UCSD-AML1 (cell line): ENCODE measurements around the gene GLB1L3.

Experiments
- DNase-seq: peaks from one replicate; lab custom pipeline; 2025; ENCODE audit not compliant: unreplicated experiment; lab: John Stamatoyannopoulos, UW

GLB1L3 gene, protein sequence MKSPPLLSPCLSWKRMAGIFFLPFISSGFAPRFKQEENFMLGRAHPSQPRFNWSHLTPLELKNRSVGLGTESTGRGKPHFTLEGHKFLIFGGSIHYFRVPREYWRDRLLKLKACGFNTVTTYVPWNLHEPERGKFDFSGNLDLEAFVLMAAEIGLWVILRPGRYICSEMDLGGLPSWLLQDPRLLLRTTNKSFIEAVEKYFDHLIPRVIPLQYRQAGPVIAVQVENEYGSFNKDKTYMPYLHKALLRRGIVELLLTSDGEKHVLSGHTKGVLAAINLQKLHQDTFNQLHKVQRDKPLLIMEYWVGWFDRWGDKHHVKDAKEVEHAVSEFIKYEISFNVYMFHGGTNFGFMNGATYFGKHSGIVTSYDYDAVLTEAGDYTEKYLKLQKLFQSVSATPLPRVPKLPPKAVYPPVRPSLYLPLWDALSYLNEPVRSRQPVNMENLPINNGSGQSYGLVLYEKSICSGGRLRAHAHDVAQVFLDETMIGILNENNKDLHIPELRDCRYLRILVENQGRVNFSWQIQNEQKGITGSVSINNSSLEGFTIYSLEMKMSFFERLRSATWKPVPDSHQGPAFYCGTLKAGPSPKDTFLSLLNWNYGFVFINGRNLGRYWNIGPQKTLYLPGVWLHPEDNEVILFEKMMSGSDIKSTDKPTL

DNA sequence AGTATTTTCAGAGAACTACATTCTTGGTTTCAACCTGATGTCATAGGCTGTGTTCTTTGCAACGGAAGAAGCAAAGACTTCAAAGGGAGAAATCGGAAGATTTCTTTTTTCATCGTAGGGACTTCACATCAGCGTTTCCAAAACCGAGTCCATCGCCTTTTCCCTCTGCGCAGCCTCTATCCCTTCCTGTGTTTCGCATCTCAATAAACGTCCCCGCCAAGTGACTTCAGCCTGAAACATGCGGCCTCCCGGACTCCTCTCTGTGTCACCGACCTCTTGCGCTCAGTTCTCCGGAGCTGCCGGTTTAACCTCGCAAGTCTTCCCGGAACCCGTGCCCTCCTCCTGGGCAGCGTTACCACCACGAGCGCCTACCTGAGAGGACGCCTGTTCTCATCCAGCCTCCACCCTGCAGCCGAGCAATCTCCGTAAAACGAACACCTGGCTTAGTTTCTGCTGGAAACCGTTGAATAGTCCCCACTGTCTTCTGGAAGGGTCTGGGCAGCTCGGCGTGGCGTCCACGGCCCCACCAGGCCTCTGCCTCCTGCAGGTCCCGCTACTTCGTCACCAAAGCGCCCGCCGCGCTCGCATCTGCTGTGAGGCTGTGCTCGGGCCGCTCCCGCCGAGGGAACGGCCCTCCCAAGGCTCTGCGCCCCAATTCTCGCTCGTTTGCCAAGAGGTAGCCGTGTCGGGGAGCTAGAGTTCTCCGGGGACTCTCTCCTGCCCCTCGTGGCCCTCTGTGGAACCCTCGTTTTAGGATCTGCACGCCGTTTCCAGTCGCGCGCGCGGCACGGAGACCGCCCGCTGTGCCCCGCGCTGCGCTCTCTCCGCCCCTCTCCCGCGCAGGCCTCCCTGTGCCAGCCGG is at the start of gene GLB1L3:
Gene GLB1L3 (plus strand): TSS at position 846 of the 862 bp plus-strand sequence. CDS start 362 bp downstream, outside the sequence.
- no peak for DNase-seq

- DNase-seq, result no peak
Measured at GRCh38 chr11:134226806-134227325, 49.3 kb upstream of the GLB1L3 start.

- no peak for DNase-seq
Measured at GRCh38 chr11:134228625-134229024, 47.6 kb upstream of the GLB1L3 start.

- DNase-seq, result no peak
Measured at GRCh38 chr11:134229126-134229790, 46.9 kb upstream of the GLB1L3 start.

- no peak for DNase-seq
Measured at GRCh38 chr11:134230339-134230738, 45.8 kb upstream of the GLB1L3 start.

DNA sequence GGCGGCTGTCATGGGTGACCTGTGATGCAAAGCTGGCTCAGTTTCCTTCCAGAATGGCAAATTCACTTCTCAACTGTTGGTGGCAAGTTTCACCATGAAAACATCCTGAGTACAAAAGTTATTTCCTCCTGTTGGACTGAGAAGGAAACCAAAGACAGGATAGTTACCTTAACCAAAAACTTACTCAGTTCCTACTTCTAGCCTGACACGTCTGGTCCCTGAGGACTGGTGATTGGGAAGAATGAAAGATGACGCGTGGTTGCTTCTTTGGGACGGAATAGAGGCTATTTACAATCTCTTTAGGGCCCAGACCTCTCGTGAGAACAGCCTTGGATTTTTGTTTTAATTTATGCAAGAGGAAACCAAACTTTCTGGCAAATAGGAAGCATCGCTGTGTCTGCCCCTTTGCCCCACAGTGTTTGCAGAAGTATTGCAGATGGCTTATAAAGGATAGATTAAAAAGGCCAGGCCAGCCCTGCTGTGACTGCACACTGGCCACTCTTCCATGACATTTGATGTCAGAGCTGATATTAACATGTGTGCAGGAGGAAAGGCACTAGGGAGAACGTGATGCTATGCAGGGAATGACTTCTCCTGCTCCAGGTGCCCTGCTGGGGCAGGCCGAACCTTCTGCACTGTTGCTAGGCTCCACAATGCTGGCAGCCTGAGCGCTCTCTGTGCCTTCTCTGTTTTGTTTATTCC is 44.1 kb upstream of the GLB1L3 start:
- DNase-seq, result no peak

DNA sequence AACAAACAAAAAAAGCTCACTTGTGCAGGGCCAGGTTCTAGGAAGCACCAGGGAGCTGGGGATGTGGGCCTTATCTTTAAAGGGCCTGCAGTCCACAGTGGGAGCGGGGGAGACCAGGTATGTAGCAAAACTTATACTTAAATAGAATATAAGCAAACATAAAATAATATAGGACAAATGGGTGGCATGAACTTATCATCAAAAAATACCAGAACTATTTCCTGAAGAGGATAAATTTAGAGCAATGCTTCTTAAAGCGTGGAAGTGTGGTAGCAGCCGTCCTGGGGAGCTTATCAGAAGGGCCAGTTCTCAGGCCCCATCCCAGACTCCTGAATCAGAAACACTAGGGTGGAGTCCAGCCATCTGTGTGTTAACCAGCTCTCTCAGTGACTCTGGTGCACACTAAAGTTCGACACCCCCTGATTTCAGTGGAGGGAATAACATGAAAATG is 42.4 kb upstream of the GLB1L3 start:
- DNase-seq, result no peak

DNA sequence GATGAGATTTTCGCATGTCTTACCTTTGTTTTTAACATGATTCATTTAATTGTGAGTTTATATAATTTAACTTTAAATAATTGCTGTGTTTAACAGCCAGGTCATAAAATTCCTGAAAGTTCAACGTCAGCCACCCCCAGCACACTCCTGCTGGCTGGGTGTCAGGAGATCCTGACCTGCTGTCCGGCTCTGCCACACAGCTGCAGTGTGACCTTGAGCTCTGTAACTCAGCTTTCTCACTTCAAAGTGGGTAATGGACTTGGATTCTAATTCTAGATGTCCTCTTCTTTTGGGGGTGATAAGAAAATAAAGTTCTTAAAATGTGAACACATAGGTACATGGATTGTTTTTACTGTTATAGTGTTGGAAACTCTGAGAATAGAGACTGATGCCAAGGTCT is 40.8 kb upstream of the GLB1L3 start:
- DNase-seq, result no peak

DNA sequence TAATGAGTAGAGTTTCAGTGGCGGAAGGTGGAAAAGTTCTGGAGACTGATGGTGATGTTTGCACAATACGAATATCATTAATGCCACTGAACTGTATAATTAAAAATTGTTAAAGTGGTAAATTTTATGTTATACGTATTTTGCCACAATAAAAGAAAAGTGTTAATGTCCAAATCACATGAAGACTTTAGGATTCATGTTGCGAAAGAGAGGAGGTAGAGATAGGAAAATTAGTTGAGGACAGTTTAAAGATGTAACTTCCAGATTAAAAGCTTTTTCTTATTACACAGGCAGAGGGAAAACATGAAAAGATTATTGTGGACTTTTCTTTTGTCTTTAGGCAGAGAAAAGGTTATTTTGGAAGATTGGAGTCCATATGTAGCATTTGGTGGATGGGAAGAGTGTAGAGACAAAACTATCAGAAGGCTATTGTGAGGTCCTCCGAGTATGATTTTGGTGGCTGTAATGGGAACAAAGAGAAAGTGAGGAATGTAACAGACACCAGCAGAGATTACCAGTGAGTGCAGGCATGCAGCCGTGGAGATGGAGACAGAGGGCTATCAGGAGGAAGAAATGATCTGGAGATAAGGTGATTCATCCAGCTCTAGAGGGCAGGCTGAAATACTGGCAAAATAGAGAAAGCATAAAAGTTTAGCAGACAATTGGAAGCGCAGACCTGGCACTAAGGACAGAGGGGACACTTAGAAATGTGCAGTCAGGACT is 39.2 kb upstream of the GLB1L3 start:
- no peak for DNase-seq

DNA sequence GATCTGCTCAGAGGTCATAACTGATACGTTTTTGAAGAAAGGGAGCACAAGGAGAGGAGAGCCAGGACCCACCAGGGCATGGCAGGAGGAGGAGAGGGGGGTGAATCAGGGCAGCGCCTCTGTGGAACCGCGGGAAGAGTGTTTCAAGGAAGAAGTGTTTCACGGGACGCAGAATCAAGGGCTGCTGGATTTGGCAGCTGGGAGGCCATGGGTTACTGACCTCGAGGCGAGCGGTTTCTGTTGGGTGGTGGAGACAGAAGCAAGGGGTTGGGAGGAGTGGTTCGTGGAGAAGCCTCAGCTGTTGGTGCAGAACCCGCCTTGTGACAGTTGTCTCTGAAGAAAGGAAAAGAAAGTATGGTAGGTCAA is 38.6 kb upstream of the GLB1L3 start:
- DNase-seq, result no peak

- no peak for DNase-seq
Measured at GRCh38 chr11:134238956-134239355, 37.2 kb upstream of the GLB1L3 start.

DNA sequence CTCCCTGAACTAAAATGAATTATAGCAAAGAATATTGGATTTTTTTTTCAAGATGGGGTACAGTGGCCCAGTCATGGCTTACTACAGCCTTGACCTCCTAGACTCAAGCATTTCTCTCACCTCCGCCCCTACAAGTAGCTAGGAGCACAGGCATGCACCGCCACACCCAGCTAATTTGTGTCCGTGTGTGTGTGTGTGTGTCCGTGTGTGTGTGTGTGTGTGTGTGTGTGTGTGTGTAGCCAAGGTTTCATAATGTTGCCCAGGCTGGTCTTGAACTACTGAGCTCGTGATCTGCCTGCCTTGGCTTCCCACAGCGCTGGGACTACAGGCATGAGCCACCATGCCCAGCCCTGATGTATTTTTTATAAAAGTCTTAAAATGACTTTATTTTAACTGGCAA is 35.6 kb upstream of the GLB1L3 start:
- no peak for DNase-seq

- no peak for DNase-seq
Measured at GRCh38 chr11:134242376-134242775, 33.8 kb upstream of the GLB1L3 start.

DNA sequence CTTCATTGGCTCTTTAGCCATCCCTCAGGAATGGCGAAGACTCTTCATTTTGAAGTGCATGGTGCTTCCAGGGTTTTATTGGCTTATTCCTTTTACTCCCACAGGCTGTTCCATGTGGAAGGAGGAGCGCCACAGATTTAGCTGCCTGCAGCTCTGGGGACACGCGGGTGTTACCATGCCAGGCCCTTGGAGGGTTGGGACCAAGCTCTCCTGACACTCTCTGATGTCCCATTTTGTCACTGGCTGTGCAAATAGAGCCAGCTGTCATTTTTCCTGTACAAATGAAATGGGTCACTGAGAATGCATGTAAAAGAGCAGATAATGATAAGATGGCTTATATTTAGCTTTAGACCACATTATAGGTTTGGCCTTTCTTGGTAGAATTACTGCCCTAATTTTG is 32.3 kb upstream of the GLB1L3 start:
- DNase-seq, result no peak

- DNase-seq, result peak; percentile 28
Measured at GRCh38 chr11:134244593-134244992, 31.6 kb upstream of the GLB1L3 start.

GRCh38 chr11:134245434-134245833 is 30.7 kb upstream of the GLB1L3 start:
- no peak for DNase-seq

- DNase-seq, result no peak
Measured at GRCh38 chr11:134246100-134246499, 30.1 kb upstream of the GLB1L3 start.

GRCh38 chr11:134246678-134247077 is 29.5 kb upstream of the GLB1L3 start:
- DNase-seq, result no peak

DNA sequence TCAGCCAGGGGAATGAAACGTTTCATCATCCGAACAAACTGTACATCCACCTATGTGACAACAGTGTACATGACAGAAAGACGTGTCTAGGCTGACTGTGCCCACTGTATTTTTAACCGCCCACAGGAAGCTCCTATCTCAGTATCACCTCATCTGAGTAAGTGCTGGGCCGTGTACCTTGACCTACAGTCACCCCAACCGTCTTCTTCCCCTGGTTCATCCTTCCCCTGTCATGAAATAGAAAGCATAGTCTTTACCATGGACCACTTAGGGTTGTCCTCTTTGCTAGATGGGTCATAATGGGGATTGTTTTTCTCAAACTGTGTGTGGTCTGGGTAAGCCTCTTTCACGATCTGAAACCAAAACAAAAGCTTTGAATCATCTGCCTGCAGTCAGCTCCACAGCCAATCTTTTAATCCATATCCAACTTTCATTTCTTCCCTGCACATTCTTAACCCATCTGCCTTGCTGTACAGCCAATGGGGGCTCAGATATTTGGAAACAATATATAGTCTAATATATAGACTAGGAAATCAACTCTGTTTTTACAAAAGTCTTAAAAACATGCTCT is 27.2 kb upstream of the GLB1L3 start:
- no peak for DNase-seq
